Ectodermal cell (in vitro differentiated cells): ENCODE measurements around the gene SPOCD1.

Source experiments
- H3K27ac ChIP-seq: 2 replicates; pipeline ENCODE4 v1.7.0; 2013; ENCODE audit warnings: mild to moderate bottlenecking, low read depth, low read length; ENCODE audit not compliant: insufficient read depth, poor library complexity, severe bottlenecking
- H3K27me3 ChIP-seq: 2 replicates; pipeline ENCODE4 v1.7.0; 2013; ENCODE audit warnings: mild to moderate bottlenecking, low read length; ENCODE audit not compliant: insufficient read depth, control insufficient read depth, poor library complexity, severe bottlenecking
- H3K36me3 ChIP-seq: one replicate; pipeline ENCODE4 v1.7.0; 2013; ENCODE audit warnings: low read length; ENCODE audit not compliant: control insufficient read depth, insufficient read depth
- H3K4me1 ChIP-seq: one replicate; pipeline ENCODE4 v1.7.0; 2013; ENCODE audit warnings: low read length; ENCODE audit not compliant: control insufficient read depth, insufficient read depth
- H3K4me3 ChIP-seq: 2 replicates; pipeline ENCODE4 v1.7.0; 2013; ENCODE audit warnings: low read depth, low read length, control low read depth; ENCODE audit not compliant: insufficient read depth
- H3K9me3 ChIP-seq: 2 replicates; pipeline ENCODE4 v1.7.0; 2013; ENCODE audit warnings: mild to moderate bottlenecking, low read length, moderate library complexity; ENCODE audit not compliant: control insufficient read depth
- WGBS, 2 experiments: methylation state at CpG; one replicate each; pipeline ENCODE4 v1.1.7; 2013; ENCODE audit warnings: missing lambda C conversion rate in 2 of 2; 5-methylcytosine and 5-hydroxymethylcytosine counted together

The SPOCD1 gene

GRCh38 chr1:31795801-31796621, 19.8 kb downstream of the SPOCD1 start:
- no peaks in the 10 kb centered on the region for H3K36me3 ChIP-seq
- WGBS, 2 experiments = 94 to 95% methylated on average over 13 of the region's 13 CpGs
- H3K27ac ChIP-seq = no peak overlapping the region
- H3K4me1 ChIP-seq = peaks cover 37% of the 10 kb centered on the region
- H3K9me3 ChIP-seq = no peaks in the 10 kb centered on the region
- H3K27me3 ChIP-seq = no peaks in the 10 kb centered on the region
- H3K4me3 ChIP-seq = no peak overlapping the region

GRCh38 chr1:31795096-31795675, 20.6 kb downstream of the SPOCD1 start:
- Histone ChIP-seq H3K27ac (no peak overlapping the region), H3K4me3 (no peak overlapping the region), H3K4me1 (peaks cover 29% of the 10 kb centered on the region), H3K27me3 (no peaks in the 10 kb centered on the region), H3K36me3 (no peaks in the 10 kb centered on the region), H3K9me3 (no peaks in the 10 kb centered on the region)
- WGBS, 2 experiments = 84 to 88% methylated on average over 2 of the region's 2 CpGs

GRCh38 chr1:31793586-31794285, 22.1 kb downstream of the SPOCD1 start:
- H3K27me3 ChIP-seq = no peaks in the 10 kb centered on the region
- no peak overlapping the region for H3K4me3 ChIP-seq
- H3K27ac ChIP-seq = no peak overlapping the region
- H3K9me3 ChIP-seq = no peaks in the 10 kb centered on the region
- peaks cover 15% of the 10 kb centered on the region for H3K4me1 ChIP-seq
- 85 to 89% methylated on average over 13 of the region's 13 CpGs for WGBS, 2 experiments
- no peaks in the 10 kb centered on the region for H3K36me3 ChIP-seq

GRCh38 chr1:31793086-31793485, 22.7 kb downstream of the SPOCD1 start:
- H3K27ac ChIP-seq = no peak overlapping the region
- H3K4me3 ChIP-seq = no peak overlapping the region
- no peaks in the 10 kb centered on the region for H3K27me3 ChIP-seq
- H3K36me3 ChIP-seq = no peaks in the 10 kb centered on the region
- no peaks in the 10 kb centered on the region for H3K9me3 ChIP-seq
- WGBS, 2 experiments = 94 to 95% methylated on average over 6 of the region's 6 CpGs
- peaks cover 10% of the 10 kb centered on the region for H3K4me1 ChIP-seq

- whole genome bisulfite sequencing, 2 experiments = 91 to 93% methylated on average over 4 of the region's 4 CpGs
- Histone ChIP-seq H3K36me3 (no peaks in the 10 kb centered on the region), H3K27me3 (no peaks in the 10 kb centered on the region), H3K4me1 (peaks cover 10% of the 10 kb centered on the region), H3K9me3 (no peaks in the 10 kb centered on the region), H3K27ac (no peak overlapping the region), H3K4me3 (no peak overlapping the region)
Observed at GRCh38 chr1:31792541-31792940, 23.3 kb downstream of the SPOCD1 start.

GRCh38 chr1:31792116-31792515, 23.7 kb downstream of the SPOCD1 start:
- Histone ChIP-seq H3K4me1 (peaks cover 10% of the 10 kb centered on the region), H3K4me3 (no peak overlapping the region), H3K27ac (no peak overlapping the region), H3K36me3 (no peaks in the 10 kb centered on the region), H3K9me3 (no peaks in the 10 kb centered on the region), H3K27me3 (no peaks in the 10 kb centered on the region)
- 92% methylated on average over 11 of the region's 11 CpGs for WGBS, 2 experiments

GRCh38 chr1:31791131-31791858, 24.5 kb downstream of the SPOCD1 start:
- Histone ChIP-seq H3K27ac (no peak overlapping the region), H3K27me3 (no peaks in the 10 kb centered on the region), H3K36me3 (no peaks in the 10 kb centered on the region), H3K4me1 (peaks cover 10% of the 10 kb centered on the region), H3K4me3 (no peak overlapping the region), H3K9me3 (no peaks in the 10 kb centered on the region)
- WGBS, 2 experiments = 93 to 94% methylated on average over 13 of the region's 13 CpGs

GRCh38 chr1:31790641-31791091, 25.2 kb downstream of the SPOCD1 start:
- 82 to 87% methylated on average over 11 of the region's 11 CpGs for WGBS, 2 experiments
- Histone ChIP-seq H3K4me1 (peaks cover 10% of the 10 kb centered on the region), H3K36me3 (no peaks in the 10 kb centered on the region), H3K27ac (no peak overlapping the region), H3K4me3 (no peak overlapping the region), H3K27me3 (no peaks in the 10 kb centered on the region), H3K9me3 (no peaks in the 10 kb centered on the region)

- H3K27me3 ChIP-seq = no peaks in the 10 kb centered on the region
- no peaks in the 10 kb centered on the region for H3K36me3 ChIP-seq
- no peaks in the 10 kb centered on the region for H3K9me3 ChIP-seq
- H3K27ac ChIP-seq = no peak overlapping the region
- 79 to 85% methylated on average over 3 of the region's 3 CpGs for WGBS, 2 experiments
- H3K4me1 ChIP-seq = peaks cover 10% of the 10 kb centered on the region
- H3K4me3 ChIP-seq = no peak overlapping the region
Observed at GRCh38 chr1:31790140-31790539, 25.7 kb downstream of the SPOCD1 start.
